SHP77 (cell line): ENCODE measurements around the gene LMNA.
"Not testable (repeated sequence)": the region's sequence is repeated elsewhere in the genome, so short reads cannot be mapped to it uniquely, and the experiment has no call there.

Source experiments
- DNase-seq, 2 experiments: peaks; one replicate each; lab custom pipeline; 2025; lab: John Stamatoyannopoulos, UW

The LMNA gene

GRCh38 chr1:156114101-156114918 is at the start of gene LMNA:
TSS of gene LMNA (plus strand) at chr1:156114711. CDS start at chr1:156114919, 208 bp downstream.
- peak; percentile 81 to 94 for DNase-seq

GRCh38 chr1:156065212-156065611 is 49.3 kb upstream of the LMNA start:
- no peak for DNase-seq

GRCh38 chr1:156065871-156066270 is 48.6 kb upstream of the LMNA start:
- no peak for DNase-seq

- DNase-seq = no peak
These were observed 47.2 kb upstream of the LMNA start for GRCh38 chr1:156067262-156067661.

- DNase-seq = no peak
These were observed 44.7 kb upstream of the LMNA start for GRCh38 chr1:156069490-156070455.

GRCh38 chr1:156070548-156070947 is 44.0 kb upstream of the LMNA start:
- DNase-seq = peak; percentile 69 to 78

- not testable (repeated sequence) for DNase-seq
These were observed 43.1 kb upstream of the LMNA start for GRCh38 chr1:156071332-156071816.

GRCh38 chr1:156072251-156072650 is 42.3 kb upstream of the LMNA start:
- DNase-seq = no peak

- DNase-seq = no peak
These were observed 41.3 kb upstream of the LMNA start for GRCh38 chr1:156073110-156073687.

GRCh38 chr1:156073740-156074139 is 40.8 kb upstream of the LMNA start:
- DNase-seq = no peak

- DNase-seq = no peak
These were observed 39.9 kb upstream of the LMNA start for GRCh38 chr1:156074661-156075060.

- no peak for DNase-seq
These were observed 39.3 kb upstream of the LMNA start for GRCh38 chr1:156075162-156075561.

GRCh38 chr1:156075775-156076204 is 38.7 kb upstream of the LMNA start:
- no peak for DNase-seq

GRCh38 chr1:156076609-156077429 is 37.7 kb upstream of the LMNA start:
- no peak for DNase-seq

GRCh38 chr1:156077430-156077760 is 37.1 kb upstream of the LMNA start:
- no peak for DNase-seq

GRCh38 chr1:156078728-156079127 is 35.8 kb upstream of the LMNA start:
- no peak for DNase-seq

- DNase-seq = no peak
These were observed 34.7 kb upstream of the LMNA start for GRCh38 chr1:156079762-156080161.

- no peak for DNase-seq
These were observed 34.2 kb upstream of the LMNA start for GRCh38 chr1:156080241-156080862.

- no peak for DNase-seq
These were observed 33.7 kb upstream of the LMNA start for GRCh38 chr1:156080863-156081179.

GRCh38 chr1:156081180-156081916 is 33.2 kb upstream of the LMNA start:
- no peak for DNase-seq
